Fibroblast of lung (primary cell): ENCODE data around the gene CNTN4.

ENCODE experiments used
- CTCF ChIP-seq, 2 donors: IDR thresholded peaks in 1 of 2; conservative IDR thresholded peaks in 1 of 2; 1 replicate in 1 of 2; 2 replicates in 1 of 2; pipeline ENCODE4 v1.5.1; 2011 to 2012; ENCODE audit warnings: low read length in 2 of 2, control low read depth in 1 of 2, inconsistent platforms in 1 of 2, low read depth in 1 of 2, mild to moderate bottlenecking in 1 of 2
- EZH2 ChIP-seq: IDR thresholded peaks from 2 replicates; pipeline ENCODE4 v1.5.1; 2012; ENCODE audit warnings: low read length, control low read depth, mild to moderate bottlenecking; ENCODE audit errors: missing control alignments

- no peak for TF ChIP-seq CTCF (conservative IDR thresholded peaks at IDR 0.05 in 1 of 2, IDR thresholded peaks at IDR 0.05 in 1 of 2; ENCODE audit: low read depth in 1 of 2, low read length in 2 of 2)
- no peak for TF ChIP-seq EZH2
These were observed 56.0 kb downstream of the CNTN4 start for GRCh38 chr3:2154621-2155020.
